Measurements from ENCODE around the gene SPSB1.
"Not testable (repeated sequence)": the region's sequence is repeated elsewhere in the genome, so short reads cannot be mapped to it uniquely, and the experiment has no call there.

Gene SPSB1

GRCh38 chr1:9369964-9370788 lies 77.5 kb downstream of the SPSB1 start:
- no peak for DNase-seq

GRCh38 chr1:9371391-9371935 lies 78.8 kb downstream of the SPSB1 start:
- no peak for DNase-seq

DNA sequence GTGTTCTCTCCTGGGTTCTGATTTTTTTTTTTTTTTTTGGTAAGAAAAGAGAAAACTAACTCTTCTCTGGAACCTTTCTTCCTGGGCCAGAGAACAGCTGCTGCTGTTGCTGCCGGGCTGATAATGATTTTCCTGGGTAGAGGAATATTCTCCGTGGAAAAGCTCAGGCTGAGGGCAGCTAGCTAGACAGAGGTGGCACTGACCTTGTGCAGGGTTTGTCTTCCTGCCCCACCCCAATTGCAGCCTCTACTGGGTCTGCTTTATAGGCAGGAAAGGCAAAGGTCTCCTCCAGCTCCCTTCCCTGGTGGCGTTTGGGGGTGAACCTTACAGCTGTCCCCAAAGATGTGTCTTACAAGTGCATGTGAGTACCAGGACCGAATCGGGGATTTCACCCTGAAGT lies 79.3 kb downstream of the SPSB1 start:
- no peak for DNase-seq

- DNase-seq, result no peak
Measured at GRCh38 chr1:9373619-9374018, 80.9 kb downstream of the SPSB1 start.

DNA sequence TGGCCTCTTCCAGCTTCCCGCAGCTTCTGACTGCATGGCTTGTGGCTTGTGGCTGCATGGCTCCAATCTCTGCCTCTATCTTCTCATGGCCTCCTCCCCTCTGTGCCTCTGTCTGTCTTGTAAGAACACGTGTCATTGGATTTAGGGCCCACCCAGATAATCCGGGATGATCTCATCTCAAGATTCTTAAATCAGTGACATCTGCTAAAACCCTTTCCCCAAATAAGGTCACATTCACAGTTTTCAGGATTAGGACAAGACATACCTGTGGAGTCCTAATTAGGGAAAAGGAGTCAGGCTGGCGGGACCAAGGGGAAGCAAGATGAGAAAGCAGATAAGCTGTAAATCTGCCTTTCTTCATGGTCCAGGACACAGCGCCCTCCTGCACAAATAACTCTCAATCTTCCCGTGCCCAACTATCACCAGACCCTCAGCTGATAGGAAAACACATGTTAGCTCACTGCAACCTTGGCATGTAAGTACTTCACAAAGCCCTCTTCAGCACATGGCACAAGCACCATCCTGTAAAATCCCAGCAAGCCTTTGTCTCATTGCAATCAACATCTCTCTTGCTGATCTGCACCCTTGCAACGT lies 82.2 kb downstream of the SPSB1 start:
- no peak for DNase-seq

DNA sequence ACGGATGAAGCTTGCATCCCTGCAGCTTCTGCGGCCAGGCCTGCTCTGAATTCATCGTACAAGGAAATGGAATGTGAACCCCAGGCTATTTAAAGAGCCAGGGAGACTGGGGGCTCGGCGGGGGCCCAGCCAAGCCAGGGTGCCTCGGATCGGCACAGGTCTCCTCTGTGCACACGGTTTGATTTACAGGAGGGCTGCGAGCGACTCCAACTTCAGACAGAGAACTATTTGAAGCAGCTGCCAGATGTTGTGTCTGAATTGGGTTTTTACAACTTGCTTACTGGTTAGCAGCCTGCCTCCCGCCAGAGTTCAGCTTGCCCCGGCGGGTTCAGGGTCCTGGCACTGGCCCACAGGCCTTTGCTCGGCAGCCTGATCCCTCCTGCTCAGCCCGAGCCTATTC lies 83.2 kb downstream of the SPSB1 start:
- no peak for DNase-seq

- no peak for DNase-seq
Measured at GRCh38 chr1:9376430-9376829, 83.7 kb downstream of the SPSB1 start.

- DNase-seq, result no peak
Measured at GRCh38 chr1:9376886-9377333, 84.2 kb downstream of the SPSB1 start.

DNA sequence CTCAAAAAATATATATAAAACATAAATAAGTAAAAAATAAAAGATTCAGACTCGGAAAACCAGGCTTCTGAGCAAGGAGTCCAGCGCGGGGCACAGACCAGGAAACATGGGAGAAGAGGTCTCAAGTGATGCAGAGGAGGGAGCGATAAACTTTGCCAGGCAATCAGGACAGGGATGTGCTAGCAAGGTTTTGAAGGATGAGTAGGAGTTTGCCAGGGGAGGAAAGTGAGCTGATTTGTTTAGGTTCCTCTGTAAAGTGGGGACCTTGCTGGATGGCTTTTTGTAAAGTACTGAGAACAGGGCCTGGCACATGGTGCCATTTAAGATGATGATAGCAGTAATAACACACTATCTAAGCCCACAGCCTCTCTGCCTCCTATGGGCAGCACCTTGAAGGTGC lies 86.1 kb downstream of the SPSB1 start:
- DNase-seq, result no peak

- DNase-seq, result no peak
Measured at GRCh38 chr1:9380711-9381110, 88.0 kb downstream of the SPSB1 start.

DNA sequence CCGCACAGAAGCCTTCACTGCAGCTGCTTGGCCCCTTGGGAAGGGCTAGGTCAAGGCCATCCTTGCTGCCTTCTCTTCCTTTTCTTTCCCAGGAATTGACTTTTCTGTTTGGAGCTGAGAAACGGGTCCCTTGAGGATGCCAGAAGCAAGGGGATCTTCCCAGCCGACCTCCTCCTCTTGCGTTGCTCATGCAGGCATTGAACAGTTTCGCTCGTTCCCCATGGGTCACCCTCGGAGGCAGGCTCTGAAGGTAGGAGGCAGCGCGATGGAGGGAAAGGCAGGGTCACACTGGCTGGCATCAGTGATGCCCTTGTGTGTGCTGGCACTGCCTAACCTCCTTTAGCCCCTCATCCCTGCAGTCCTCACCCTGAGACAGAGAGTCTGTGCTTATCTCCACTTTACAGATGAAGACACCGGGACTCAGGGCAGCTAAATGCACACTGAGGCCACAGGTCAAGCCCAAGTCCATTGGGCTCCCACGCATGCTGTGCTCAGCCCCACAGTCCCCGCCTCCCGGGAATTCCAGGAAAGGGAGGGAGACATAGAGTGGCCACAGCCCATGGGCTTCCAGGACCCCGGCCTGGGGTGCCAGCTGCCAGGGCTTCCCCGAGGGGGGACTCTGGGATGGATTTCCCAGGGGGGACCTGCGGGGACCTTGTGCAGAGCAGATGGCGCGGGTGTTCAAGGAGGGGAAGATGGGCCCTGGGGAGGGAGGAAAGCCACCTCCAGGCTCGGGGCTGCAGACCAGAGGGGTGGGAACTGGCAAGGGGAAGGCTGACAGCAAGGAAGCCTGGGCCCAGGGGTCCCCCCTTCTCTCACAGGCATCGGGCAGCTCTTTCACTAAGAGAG lies 90.2 kb downstream of the SPSB1 start:
- no peak for DNase-seq

- DNase-seq, result no peak
Measured at GRCh38 chr1:9384128-9384527, 91.4 kb downstream of the SPSB1 start.

- DNase-seq, result no peak
Measured at GRCh38 chr1:9384751-9385245, 92.1 kb downstream of the SPSB1 start.

DNA sequence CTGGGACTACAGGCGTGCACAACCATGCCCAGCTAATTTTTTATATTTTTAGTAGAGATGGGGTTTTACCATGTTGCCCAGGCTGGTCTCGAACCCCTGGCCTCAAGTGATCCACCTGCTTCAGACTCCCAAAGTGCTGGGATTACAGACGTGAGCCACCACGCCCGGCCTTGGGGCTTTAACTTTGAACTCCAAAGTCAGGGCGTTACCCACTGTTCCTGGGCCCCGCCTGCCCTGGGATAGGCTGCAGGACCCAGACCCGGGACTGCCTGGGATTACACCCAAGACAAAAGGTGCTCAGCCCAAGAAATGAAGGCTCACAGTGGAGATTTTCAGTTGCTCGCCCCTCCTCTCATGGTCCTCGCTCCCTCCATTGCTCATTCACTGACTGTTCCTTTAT lies 92.7 kb downstream of the SPSB1 start:
- not testable (repeated sequence) for DNase-seq

DNA sequence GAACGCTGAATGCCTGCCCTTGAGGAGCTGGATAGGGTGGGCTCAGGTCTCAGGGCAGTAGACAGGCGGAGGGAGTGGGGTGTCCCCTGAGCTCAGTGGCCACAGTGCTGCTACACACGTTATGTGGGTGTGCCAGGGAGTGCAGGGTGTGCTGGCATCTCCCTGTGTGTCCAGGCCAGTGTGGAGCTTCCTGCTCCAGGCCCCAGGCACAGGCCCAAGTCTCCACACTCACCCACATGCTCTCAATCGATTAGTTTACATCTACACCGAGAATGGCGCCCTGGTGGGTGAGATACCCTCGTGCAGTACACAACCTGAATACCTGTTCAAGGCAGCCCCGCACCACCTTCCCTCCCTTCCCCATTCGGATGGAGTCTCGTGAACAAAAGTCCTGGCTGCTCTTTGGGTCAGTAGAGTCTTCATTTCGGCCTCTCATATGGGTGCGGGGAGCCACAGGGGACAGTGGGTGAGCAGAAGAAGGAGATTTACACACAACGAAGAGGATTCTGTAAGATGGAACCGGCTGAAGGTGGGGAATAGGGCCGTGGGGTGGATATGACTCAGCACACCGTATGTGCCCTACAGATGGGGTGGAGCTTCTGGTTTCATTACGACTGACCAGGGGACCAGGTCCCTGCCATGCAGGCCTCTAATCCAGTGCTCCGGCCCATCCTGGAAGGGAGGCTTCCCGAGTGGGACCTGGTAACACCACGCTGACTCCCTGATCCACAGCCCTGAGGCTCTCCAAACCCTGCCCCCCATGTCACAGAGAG lies 93.3 kb downstream of the SPSB1 start:
- DNase-seq, result no peak

- no peak for DNase-seq
Measured at GRCh38 chr1:9388335-9389180, 95.9 kb downstream of the SPSB1 start.

DNA sequence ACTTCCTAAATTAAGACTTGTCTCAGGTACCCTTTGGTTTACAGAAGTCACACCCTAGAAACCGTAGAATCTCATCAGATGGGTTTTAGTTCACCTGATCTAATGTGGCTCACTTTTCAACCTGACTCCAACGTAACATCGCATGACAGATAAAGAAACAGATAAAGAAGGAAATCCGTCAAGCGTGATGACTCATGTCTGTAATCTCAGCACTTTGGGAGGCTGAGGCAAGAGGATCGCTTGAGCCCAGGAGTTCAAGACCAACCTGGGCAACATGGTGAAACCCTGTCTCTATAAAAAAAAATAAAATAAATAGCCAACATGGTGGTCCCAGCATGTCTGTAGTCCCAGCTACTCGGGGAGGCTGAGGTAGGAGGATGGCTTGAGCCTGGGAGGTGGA lies 97.3 kb downstream of the SPSB1 start:
- DNase-seq, result no peak

GRCh38 chr1:9391620-9392019 lies 98.9 kb downstream of the SPSB1 start:
- DNase-seq, result no peak

DNA sequence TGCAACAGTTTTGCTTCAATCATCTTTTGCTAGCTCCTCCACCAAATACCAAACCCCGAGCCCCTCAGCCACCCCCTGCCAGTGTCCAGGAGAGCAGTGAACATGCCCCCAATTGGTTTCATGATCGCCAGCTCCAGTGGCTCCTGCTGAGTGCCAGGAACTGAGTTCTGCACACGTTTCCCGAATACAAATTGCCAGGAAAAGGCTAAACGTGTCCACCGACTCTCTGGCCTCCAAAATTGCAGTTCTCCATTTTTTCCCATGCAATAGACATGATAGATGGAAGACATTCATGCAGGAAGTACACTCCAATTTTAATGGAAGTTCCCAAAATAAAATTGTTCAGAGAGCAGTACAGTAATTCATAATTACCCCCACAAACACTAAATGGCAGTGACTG lies 101.3 kb downstream of the SPSB1 start:
- no peak for DNase-seq

DNA sequence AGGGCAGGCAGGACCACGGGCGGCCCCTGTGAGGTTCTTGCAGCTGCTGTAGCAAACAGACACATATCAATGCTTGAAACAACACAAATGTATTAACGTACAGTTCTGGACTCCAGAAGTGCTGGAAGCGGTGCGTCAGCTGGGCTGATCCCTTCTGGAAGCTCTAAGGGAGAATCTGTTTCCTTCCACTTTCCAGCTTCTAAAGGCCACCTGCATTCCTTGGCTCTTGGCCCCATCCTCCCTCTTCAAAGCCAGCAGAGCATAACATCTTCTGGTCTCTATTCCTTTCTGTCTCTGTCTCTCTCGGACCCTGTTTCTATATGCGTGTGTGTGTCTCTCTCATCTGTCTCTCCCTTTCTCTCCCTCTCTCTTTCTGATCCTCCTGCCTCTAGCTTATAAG lies 102.3 kb downstream of the SPSB1 start:
- no peak for DNase-seq

DNA sequence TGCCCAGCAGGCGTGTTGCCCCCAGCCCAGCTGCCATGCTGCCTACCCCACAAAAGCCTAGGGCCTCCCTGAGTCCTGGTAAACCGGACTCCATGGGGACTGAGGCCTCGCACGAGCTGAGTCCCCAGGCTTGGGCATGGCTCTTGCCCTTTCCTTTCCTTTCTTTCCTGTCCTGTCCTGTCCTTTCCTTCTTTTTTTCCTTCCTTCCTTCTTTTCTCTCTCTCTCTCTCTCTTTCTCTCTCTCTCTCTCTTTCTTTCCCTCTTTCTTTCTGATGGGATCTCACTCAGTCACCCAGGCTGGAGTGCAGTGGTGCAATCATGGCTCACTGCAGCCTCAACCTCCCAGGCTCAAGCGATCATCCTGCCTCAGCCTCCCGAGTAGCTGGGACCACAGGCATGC lies 104.4 kb downstream of the SPSB1 start:
- no peak for DNase-seq
